ENCODE results near the gene CACNA1C.

Gene CACNA1C

GRCh38 chr12:2344885-2345284 is 292.1 kb downstream of the CACNA1C start:
- no peak for DNase-seq (ENCODE audit: low read depth)

DNA sequence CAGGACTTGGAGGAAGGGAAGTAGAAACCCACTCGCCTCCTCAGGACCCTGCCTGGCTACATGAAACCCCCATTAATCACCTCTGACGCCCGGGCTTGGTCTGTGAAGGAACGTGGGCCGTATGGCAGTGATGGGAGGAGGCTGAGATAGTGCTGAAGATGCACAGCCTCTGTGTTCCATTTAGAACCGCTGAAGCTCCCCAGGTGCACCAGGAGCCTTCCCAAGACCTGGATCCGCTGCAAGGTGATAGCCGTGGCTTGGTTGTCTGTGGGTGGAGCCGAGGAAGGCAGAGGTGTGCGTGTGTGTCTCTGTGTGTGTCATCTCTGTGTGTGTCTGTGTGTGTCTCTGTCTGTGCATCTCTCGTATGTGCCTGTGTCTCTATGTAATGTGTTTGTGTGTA is 293.1 kb downstream of the CACNA1C start:
- DNase-seq (ENCODE audit: low read depth) = no peak

GRCh38 chr12:2346416-2346815 is 293.6 kb downstream of the CACNA1C start:
- DNase-seq (ENCODE audit: low read depth) = no peak

DNA sequence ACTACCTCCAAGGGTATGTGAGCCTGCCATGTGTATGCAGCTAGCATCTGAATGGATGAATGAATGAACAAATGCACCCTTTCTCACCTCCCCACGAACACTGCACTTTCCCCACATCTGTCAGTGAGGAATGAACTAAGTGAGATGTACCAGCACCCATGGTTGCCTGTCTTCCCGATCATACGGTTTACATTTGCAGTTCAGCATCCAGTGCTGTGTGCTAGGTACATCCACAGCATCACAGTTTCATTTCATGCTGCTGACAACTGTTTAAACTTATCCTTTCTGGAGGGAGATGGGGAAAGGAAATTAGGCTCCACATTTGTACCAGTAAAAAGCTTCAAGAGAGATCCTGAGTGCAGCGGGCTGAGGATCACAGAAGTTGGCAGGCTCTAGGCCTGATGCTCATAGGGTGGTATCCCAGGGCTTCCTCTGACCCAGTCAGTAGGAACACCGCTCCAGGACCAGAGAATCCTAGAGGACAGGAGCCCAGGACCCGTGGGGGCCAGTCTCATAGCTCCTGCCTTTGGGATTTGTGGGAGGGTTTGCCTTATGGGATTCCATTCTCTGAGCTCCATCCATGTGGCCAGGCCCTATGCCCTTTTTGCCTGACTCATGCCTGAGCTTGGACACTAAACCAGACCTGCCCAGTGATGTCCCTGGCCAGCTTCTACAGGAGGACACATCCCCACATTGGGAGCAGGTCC is 294.5 kb downstream of the CACNA1C start:
- DNase-seq (ENCODE audit: low read depth) = no peak

DNA sequence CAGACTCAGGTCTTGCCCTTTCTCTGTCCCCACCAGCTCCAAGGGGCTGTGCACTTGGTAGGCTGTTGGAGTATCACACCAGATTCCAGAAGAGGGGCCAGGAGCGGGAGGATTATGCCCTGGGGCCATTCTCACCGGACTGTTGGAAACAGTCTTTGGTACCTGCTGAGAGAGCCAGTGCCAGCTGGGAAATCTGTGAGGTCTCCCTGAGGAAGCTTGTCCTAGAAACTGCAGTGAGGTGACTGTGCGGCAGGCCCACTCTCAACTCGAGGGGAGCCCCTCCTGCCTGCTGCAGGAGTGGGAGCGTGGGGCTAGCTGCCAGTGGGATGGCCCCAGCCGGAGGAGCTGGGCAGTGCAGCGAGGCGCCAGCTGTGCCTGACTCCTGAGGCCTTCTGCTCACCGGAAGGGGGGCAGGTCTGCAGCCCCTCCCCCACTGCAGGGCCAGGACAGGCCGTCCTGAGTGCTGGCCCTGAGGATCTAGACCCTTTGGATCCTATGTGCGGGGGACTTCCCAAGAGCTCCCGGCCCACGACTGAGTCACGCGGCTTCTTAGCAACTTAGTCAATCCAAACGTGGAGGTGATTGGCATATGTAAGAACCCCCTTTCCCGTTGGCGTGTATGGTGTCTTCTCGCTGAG is 295.2 kb downstream of the CACNA1C start:
- no peak for DNase-seq (ENCODE audit: low read depth)

DNA sequence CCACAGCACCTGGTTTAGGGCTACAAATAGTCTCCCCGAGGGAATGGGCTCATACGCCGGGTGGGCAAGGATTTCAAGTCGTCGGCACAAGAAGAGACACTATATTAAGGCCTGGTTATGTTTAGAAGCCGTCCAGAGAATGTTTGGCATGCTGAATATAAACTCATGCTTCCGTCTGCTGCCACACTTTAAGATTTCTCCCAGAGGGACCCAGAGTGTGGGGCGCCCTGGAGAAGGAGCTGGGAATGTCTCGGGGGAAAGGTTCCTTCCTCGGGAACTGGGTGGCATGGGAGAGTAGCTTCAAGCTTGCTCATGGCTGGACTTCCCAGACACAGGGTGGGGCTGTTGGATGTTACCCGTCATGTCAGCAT is 295.7 kb downstream of the CACNA1C start:
- no peak for DNase-seq (ENCODE audit: low read depth)

DNA sequence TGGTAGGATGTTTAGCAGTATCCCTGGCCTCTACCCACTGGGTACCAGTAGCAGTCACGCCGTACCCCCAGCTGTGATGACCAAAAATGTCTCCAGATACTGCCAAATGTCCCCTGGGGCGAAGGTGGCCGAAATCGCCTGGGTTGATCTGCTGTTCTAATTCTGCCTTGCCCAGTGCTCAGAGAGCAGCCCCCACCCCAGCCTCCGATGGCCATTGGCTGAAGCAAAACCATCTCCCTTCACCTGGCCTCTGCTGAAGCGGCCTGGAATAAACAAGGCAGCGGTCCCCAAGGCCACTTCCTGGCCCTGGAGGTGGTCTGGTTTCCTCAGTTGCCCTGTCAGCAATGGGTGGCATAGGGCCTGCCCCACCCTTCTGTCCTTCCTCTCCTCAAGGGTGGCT is 298.4 kb downstream of the CACNA1C start:
- DNase-seq (ENCODE audit: low read depth) = no peak

GRCh38 chr12:2352203-2352602 is 299.4 kb downstream of the CACNA1C start:
- DNase-seq (ENCODE audit: low read depth) = no peak

DNA sequence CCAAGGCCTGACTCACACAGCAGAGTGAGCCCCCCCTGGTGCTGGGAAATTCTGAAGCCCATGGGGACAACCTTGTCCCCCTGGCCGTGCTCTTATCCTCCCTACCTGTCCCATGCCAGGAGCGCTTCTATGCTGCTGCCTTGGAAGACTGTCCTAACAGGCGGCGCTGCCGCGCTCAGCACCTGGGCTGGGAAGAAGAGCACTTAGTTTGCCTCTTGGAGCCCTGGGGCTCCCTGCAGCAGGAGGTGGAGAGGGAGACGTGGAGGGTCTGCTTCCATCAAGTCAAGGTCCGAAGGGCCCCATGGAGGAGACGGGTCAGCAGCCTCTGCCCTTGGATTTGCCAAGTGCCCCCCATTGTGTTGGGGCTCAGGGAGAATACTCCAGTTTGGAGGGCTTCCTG is 300.5 kb downstream of the CACNA1C start:
- DNase-seq (ENCODE audit: low read depth) = no peak

DNA sequence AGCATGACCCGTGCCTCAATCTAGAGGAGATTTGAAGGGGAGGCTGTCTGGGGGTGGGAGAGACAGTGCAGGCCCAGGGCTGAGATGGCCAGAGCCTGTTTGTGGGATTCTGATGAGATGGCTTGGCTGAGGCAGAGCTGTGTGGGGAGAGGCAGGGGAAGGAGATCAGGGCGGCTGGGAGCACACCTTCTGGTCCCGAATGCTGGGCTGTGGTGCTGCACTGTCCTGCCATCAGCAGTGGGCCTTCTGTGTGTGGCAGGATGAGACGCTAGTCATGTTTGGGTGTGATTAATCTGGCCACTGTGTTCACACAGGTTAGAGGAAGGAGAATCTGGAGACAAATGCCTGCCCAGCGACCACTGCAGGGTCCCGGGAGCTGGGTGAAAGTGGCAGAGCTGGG is 300.9 kb downstream of the CACNA1C start:
- DNase-seq (ENCODE audit: low read depth) = no peak

DNA sequence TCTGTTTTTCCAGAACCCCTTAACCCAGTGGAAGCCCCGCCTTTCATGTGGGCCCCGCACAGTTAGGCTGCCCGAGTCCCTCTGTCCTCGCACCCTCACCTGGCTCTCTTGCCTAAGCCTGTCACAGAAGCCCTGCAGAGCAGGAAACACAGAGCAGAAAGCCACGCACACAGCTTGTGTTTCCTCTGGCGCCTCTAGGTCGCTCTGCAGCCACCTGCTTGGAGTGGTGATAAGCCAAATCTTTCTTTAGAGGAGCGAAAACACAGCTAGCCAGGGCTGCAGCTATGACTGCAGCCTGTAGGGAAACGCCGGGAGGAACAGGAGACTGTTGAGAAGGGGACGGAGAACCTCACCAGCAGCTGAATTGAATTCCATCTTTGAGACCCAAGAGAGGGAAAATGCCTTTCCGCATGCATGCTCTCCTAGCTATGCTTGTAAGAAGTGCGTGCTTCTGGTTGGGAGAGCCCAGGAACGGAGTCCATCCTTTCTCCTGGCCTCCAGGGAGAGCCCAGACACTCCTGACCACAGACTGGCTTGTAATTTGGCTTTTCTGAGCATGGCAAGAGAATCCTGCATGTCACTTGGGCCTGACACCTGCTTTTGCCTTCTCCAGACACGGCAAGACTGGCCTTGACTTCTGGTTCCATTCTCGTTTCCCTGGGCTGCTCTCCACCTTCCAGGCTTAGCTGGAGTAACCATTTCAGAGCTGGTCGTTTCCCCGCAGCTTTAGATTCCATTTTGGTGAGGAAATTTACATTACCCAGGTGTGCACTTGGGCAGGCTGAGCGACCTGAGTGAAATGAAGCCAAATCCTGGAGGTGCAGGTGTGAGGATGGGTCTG is 301.6 kb downstream of the CACNA1C start:
- DNase-seq (ENCODE audit: low read depth) = no peak

DNA sequence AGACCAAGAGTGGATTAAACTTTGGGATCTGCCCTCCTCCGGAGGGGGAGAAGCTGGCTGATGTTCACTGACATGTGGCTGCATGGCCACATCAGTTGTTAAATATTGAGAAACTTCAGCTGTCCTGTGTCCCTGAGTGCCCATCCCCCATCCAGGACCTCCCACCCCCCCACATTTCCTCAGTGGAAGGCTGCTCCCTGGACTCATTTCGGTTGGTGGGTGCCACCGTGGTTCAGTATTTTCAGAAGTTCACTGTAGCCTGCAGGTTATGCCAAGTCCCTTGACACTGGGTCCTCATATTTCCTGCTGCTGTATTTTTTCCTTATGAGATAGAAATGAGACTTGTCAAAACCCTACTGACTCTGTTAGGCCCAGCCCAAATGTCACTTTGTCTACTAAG is 302.4 kb downstream of the CACNA1C start:
- DNase-seq (ENCODE audit: low read depth) = no peak

GRCh38 chr12:2355604-2356003 is 302.8 kb downstream of the CACNA1C start:
- DNase-seq (ENCODE audit: low read depth) = no peak

GRCh38 chr12:2356601-2357125 is 303.9 kb downstream of the CACNA1C start:
- DNase-seq (ENCODE audit: low read depth) = no peak

GRCh38 chr12:2358986-2359658 is 306.3 kb downstream of the CACNA1C start:
- DNase-seq (ENCODE audit: low read depth) = no peak

- no peak for DNase-seq (ENCODE audit: low read depth)
Measured at GRCh38 chr12:2359725-2360629, 307.2 kb downstream of the CACNA1C start.

GRCh38 chr12:2360630-2361170 is 307.9 kb downstream of the CACNA1C start:
- DNase-seq (ENCODE audit: low read depth) = no peak

DNA sequence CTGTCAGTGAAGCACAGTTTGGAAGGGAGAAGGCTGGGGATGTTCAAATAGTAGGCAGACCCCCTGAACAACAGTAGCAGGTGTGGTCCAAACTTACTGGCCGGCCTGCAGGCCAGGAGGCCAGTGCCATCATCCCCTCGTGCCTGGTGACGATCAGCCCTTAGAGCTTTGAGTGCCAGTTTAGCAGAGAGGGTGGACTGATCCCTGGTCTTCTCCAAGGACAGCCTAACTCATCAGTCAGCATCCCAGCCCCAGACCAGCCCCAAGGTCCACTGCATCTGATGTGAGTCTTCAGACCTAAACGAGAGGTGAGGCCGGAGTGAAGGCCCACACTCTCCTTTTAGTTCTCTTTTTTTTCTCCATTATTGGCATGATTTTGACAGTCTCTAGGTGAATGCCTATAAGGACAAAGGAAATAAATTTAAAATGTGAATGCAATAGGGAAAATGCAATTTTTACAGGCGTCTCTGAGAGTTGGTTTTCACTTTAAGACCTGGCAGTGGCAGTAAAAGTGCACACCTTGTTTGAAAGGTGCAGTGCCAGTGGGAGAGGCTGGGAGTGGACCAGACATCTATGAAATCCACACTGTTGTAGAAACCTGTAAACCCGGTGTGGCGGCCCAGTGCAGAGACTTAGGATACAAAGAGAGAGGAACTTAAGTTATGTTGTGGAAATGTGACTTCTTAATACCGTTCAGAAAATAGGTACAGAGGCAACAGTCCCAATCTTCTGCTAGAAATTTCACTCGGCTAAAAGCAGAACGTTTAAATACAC is 311.2 kb downstream of the CACNA1C start:
- no peak for DNase-seq (ENCODE audit: low read depth)

DNA sequence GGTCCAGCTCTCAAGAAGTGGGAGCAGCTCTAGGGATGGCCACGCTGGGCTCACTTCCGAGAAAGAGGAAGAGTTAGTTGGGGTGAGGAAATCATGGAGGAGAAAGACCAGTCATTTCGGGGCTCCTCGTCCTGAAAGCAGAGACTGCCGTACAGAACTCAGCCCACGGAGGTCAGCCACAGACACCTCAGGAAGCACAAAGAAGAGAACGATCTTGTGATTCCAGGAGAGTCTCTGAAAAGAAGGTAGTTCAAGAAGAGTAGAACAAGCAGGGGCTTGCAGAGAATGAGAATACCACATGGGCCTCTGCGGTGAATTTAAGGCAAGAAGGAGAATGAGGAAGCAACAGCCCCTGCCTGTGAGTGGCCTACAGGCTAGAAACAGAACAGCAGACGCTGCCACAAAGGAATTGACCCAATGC is 311.9 kb downstream of the CACNA1C start:
- no peak for DNase-seq (ENCODE audit: low read depth)

DNA sequence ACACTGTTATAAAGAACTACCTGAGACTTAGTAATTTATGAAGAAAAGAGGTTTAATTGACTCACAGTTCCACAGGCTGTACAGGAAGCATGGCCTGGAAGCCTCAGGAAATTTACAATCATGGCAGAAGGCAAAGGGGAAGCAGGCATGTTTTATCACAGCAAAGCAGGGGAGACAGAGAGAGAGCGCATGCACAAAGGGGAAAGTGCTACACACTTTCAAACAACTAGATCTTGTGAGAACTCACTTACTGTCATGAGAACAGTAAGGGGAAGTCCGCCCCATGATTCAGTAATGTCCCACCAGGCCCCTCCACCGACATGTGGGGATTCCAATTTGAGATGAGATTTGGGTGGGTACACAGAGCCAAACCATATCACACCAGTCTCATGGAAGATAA is 313.9 kb downstream of the CACNA1C start:
- DNase-seq (ENCODE audit: low read depth) = no peak

Data from stimulated activated CD8-positive, alpha-beta memory T cell treated with anti-CD3 and anti-CD28 coated beads, Interleukin-15, amount 100 ng/mL, for 24 hours (primary cell).